ENCODE results near the gene IFIT1B. TPM values are rescaled to one million over a fixed set of nuclear protein-coding genes. Genes with fewer than 3 reads are reported as not detected.
A peak's percentile ranks its signal among the peaks of the same experiment; 100 is the strongest.

IFIT1B gene
- polyA plus RNA-seq, 1 experiment, result not detected

DNA sequence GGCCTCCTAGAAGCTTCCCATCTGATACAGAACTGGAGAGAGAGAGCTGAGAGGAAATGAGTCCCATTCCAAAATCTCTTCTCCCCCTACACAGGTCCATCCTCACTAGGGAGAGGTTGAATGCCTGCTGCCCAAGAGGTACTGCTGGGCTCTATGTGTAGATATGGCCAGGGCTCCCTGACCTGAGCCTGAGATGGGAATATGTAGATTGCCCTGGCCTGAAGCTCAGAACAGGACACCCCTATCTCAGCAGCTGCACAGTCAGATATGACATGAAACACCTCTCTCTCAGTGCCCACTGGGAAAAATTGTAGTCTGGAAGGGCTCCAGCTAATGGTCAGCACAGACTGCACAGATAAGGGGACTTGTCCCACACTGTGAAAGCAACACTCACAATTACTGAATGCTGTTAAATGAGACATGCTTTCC is 3.1 kb upstream of the IFIT1B start:
- Histone ChIP-seq H3K27ac (ENCODE audit: low read depth, low read length) (peak overlapping the region; percentile 77), H3K27me3 (ENCODE audit: control insufficient read depth, insufficient read depth, low read length) (no peaks in the 10 kb centered on the region), H3K9me3 (ENCODE audit: control insufficient read depth, insufficient read depth, low read length) (no peaks in the 10 kb centered on the region), H3K4me3 (ENCODE audit: low read depth, low read length) (no peak overlapping the region)
- POLR2A ChIA-PET, result interaction anchor here (1.1 to 1.3 kb wide), 3 partner anchors 18 to 92 kb away, joined by 3 to 9 read pairs (median 4); partner anchors contain the start of gene IFIT1
- no peak for DNase-seq (ENCODE audit: low read depth, low spot score)
- CTCF ChIA-PET, result interaction anchor here (0.9 kb wide), 1 partner anchor 12 kb away, joined by 3 read pairs; no protein-coding TSS in a partner anchor
- TF ChIP-seq, protein P1, sequence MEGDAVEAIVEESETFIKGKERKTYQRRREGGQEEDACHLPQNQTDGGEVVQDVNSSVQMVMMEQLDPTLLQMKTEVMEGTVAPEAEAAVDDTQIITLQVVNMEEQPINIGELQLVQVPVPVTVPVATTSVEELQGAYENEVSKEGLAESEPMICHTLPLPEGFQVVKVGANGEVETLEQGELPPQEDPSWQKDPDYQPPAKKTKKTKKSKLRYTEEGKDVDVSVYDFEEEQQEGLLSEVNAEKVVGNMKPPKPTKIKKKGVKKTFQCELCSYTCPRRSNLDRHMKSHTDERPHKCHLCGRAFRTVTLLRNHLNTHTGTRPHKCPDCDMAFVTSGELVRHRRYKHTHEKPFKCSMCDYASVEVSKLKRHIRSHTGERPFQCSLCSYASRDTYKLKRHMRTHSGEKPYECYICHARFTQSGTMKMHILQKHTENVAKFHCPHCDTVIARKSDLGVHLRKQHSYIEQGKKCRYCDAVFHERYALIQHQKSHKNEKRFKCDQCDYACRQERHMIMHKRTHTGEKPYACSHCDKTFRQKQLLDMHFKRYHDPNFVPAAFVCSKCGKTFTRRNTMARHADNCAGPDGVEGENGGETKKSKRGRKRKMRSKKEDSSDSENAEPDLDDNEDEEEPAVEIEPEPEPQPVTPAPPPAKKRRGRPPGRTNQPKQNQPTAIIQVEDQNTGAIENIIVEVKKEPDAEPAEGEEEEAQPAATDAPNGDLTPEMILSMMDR (IDR thresholded peaks at IDR 0.05; ENCODE audit: low read depth, low read length), result no peak

DNA sequence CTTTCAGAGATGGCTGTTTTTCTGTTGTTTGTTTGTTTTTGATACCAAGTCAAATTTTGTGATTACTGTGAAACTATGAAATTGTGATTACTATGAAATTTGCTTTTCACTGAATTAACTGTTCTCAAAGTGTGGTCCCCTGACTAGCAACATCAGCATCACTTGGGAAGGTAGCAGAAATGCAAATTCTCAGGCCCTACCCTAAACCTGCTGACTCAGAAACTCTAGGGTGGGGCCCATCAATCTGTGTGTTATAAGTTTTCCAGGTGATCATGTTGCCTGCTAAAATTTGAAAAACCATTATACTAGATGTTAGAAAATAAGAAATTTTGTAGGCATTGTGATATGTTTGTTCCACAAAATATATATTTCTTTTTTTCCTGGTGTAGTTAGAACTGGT is 1.2 kb downstream of the IFIT1B start:
- DNase-seq (ENCODE audit: low read depth, low spot score), result no peak
- TF ChIP-seq, protein P1 (IDR thresholded peaks at IDR 0.05; ENCODE audit: low read depth, low read length), result no peak
- Histone ChIP-seq H3K9me3 (ENCODE audit: control insufficient read depth, insufficient read depth, low read length) (no peaks in the 10 kb centered on the region), H3K4me3 (ENCODE audit: low read depth, low read length) (no peak overlapping the region), H3K27me3 (ENCODE audit: control insufficient read depth, insufficient read depth, low read length) (no peaks in the 10 kb centered on the region), H3K27ac (ENCODE audit: low read depth, low read length) (no peak overlapping the region)
- ChIA-PET POLR2A (no interaction called here), CTCF (interaction anchor here (1.6 kb wide), 1 partner anchor 10 kb away, joined by 10 read pairs; no protein-coding TSS in a partner anchor)

DNA sequence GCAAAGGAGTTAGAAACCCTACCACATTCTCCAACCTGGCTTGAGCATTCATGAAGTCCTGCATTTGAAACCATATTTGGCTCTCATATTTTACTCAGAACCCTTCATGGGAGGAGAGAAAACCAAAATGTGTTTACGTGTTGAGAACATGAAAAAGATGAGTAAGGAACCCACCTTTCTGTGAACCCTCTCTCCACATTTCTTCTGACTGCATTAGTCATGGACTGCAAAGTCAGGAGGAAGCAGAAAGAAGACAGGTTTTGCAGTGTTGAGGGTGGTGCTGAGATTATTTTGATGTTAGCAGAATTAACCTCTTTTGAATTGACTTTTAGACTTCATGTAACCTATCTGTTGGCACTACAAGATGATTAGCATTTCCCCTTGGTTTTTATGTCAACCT is 4.9 kb downstream of the IFIT1B start:
- no peaks in the 10 kb centered on the region for H3K27me3 ChIP-seq (ENCODE audit: control insufficient read depth, insufficient read depth, low read length)
- H3K9me3 ChIP-seq (ENCODE audit: control insufficient read depth, insufficient read depth, low read length), result no peaks in the 10 kb centered on the region
- H3K4me3 ChIP-seq (ENCODE audit: low read depth, low read length), result no peak overlapping the region
- no peak for DNase-seq (ENCODE audit: low read depth, low spot score)
- TF ChIP-seq, protein P1 (IDR thresholded peaks at IDR 0.05; ENCODE audit: low read depth, low read length), result no peak
- ChIA-PET POLR2A (no interaction called here), CTCF (no interaction called here)
- H3K27ac ChIP-seq (ENCODE audit: low read depth, low read length), result no peak overlapping the region

DNA sequence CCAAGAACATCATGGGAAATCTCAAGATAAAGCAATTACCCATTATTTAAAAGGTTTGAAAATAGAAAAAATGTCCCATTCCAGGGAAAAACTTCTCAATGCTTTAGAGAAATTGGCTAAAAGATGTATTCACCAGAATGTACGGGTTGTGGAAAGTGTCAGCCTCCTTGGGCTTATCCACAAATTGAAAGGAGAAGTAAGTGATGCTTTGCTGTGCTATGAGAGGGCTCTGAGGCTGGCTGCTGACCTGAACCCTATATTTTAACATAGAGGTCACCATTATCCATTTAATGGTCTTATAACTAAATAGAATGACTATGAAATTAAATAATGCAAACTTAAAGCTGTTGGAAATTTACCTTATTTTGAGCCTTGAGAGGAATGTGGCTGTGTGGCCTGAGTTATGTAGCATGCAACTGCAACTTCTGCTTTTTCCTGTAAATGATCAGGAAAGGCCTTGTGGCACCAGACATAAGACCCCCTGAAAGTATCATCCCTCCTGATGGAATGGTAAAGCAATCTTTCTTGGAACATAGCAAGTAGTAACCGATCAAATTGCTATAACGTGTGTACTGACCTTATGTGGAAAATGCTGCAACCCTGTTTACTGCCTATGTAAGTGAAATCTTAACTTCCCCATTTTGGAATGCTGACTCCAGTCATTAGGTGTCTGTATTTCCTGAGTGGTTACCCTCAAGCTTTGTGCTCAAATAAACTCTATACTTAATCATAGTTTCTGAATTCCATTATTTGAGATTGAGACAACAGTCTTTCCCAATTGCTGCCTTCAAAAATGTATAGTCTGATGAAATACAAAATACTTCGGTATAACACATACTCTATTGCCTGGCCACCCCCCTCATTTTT is 6.9 kb downstream of the IFIT1B start:
- Histone ChIP-seq H3K27me3 (ENCODE audit: control insufficient read depth, insufficient read depth, low read length) (no peaks in the 10 kb centered on the region), H3K9me3 (ENCODE audit: control insufficient read depth, insufficient read depth, low read length) (no peaks in the 10 kb centered on the region), H3K27ac (ENCODE audit: low read depth, low read length) (no peak overlapping the region), H3K4me3 (ENCODE audit: low read depth, low read length) (no peak overlapping the region)
- no peak for DNase-seq (ENCODE audit: low read depth, low spot score)
- TF ChIP-seq, protein P1 (IDR thresholded peaks at IDR 0.05; ENCODE audit: low read depth, low read length), result no peak
- ChIA-PET CTCF (interaction anchor here (0.7 to 1.5 kb wide), 4 partner anchors 15 to 167 kb away, joined by 3 to 5 read pairs (median 3); no protein-coding TSS in a partner anchor), POLR2A (no interaction called here)

DNA sequence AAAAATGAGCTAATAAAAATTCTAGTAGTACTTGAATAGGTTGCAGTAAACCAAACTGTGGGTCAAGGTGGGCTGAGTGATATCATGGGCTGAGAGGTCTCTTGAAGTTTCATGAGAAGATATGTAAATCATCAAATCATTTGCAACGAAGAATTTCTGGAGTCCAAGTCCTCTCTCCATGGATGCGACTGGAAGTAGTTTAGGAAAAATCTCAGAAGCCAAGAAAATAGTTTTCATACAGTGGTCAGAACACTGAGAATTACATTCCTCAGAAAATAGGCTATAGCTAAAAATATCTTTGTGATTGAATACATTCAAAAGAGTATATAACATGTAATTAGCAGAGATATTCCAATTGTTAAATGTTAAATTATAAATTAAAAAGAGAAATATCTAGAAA is 10.9 kb downstream of the IFIT1B start:
- POLR2A ChIA-PET, result no interaction called here
- H3K4me3 ChIP-seq (ENCODE audit: low read depth, low read length), result no peak overlapping the region
- TF ChIP-seq, protein P1 (IDR thresholded peaks at IDR 0.05; ENCODE audit: low read depth, low read length), result no peak

More for the DNA sequence above, 10.9 kb downstream of the IFIT1B start:
- H3K27me3 ChIP-seq (ENCODE audit: control insufficient read depth, insufficient read depth, low read length), result no peaks in the 10 kb centered on the region
- no peak for DNase-seq (ENCODE audit: low read depth, low spot score)
- CTCF ChIA-PET, result interaction anchor here (0.6 to 3.0 kb wide), 4 partner anchors 19 to 449 kb away, joined by 3 to 16 read pairs (median 8); no protein-coding TSS in a partner anchor
- no peak overlapping the region for H3K27ac ChIP-seq (ENCODE audit: low read depth, low read length)
- no peaks in the 10 kb centered on the region for H3K9me3 ChIP-seq (ENCODE audit: control insufficient read depth, insufficient read depth, low read length)

Data from AG04450 (cell line).